ENCODE data around the gene SORBS2. TPM values are rescaled to one million over a fixed set of nuclear protein-coding genes. Genes with fewer than 3 reads are reported as not detected.

The SORBS2 gene
- total RNA-seq, 4 donors from 2014 or later, result 92.7 to 234 (median 122) TPM

DNA sequence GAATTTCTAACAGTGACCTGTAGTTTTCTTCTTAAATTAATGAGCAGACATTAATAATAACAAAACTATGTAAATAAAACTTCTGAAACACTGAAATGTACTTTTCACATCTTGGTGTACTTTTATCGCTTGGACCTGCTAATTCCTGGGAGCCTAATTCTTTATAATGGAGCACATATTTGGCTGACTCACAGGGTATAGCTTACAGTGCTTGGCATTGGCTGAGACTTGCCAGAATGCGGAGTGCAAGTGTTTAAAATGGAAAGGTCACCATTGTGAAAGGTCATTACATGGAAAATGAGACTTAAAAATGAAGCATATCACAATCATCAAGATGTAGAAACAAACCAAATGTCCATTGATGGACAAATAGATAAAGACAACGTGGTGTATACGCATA lies 139.4 kb downstream of the SORBS2 start:
- Histone ChIP-seq H3K4me3 (no peak overlapping the region), H3K27me3 (no peaks in the 10 kb centered on the region), H3K9me3 (no peaks in the 10 kb centered on the region), H3K4me1 (no peaks in the 10 kb centered on the region), H3K27ac (peak overlapping the region in 3 of 4 donors; percentile 13 to 40 (median 19)), H3K36me3 (peaks cover 0 to 6% (median 0%) of the 10 kb centered on the region in 4 donors)
- no peak for DNase-seq
- intact Hi-C loops (cut with DNase I; ENCODE audit: low total_unique reads) (no loop called here), in situ Hi-C loops (cut with MboI; ENCODE audit: low pct_ligation_motif_present in 1 of 4, low pct_unique_long_range_greater_than_20kb in 1 of 4, low sequenced_read_pairs in 3 of 4) (no loop called here)
- 67 to 71% methylated on average over 4 of the region's 4 CpGs for WGBS, 2 donors (ENCODE audit: low coverage in 1 of 2)
- TF ChIP-seq, protein P1, sequence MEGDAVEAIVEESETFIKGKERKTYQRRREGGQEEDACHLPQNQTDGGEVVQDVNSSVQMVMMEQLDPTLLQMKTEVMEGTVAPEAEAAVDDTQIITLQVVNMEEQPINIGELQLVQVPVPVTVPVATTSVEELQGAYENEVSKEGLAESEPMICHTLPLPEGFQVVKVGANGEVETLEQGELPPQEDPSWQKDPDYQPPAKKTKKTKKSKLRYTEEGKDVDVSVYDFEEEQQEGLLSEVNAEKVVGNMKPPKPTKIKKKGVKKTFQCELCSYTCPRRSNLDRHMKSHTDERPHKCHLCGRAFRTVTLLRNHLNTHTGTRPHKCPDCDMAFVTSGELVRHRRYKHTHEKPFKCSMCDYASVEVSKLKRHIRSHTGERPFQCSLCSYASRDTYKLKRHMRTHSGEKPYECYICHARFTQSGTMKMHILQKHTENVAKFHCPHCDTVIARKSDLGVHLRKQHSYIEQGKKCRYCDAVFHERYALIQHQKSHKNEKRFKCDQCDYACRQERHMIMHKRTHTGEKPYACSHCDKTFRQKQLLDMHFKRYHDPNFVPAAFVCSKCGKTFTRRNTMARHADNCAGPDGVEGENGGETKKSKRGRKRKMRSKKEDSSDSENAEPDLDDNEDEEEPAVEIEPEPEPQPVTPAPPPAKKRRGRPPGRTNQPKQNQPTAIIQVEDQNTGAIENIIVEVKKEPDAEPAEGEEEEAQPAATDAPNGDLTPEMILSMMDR (IDR thresholded peaks at IDR 0.05), result no peak
- no peak for TF ChIP-seq POLR2AphosphoS5 (IDR thresholded peaks at IDR 0.05)
- TF ChIP-seq EP300 (IDR thresholded peaks at IDR 0.05; ENCODE audit: low read depth), result no peak
- no peak for TF ChIP-seq POLR2A (IDR thresholded peaks at IDR 0.05)

DNA sequence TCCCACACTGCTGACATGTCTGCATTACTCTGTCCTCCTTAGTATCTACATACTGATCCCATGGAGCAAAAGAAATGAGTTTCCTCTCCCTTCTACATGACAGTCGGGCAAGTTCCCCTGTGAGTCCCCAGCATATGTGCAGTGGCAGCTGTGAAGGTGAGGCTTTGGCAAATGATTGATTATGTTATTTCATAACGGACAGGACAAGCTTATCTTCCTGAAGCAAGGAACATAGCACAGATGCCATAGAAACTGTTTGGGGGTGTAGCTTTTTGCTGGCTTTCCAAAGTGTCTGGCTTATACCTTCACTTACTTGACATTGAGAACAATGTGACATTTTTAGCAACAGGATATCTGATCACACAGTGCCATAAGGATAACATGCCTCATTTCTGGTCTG lies 139.8 kb downstream of the SORBS2 start:
- peak overlapping the region in 3 of 4 donors; percentile 13 to 20 (median 19) for H3K27ac ChIP-seq
- in situ Hi-C loops (cut with MboI; ENCODE audit: low pct_ligation_motif_present in 1 of 4, low pct_unique_long_range_greater_than_20kb in 1 of 4, low sequenced_read_pairs in 3 of 4) (no loop called here), intact Hi-C loops (cut with DNase I; ENCODE audit: low total_unique reads) (no loop called here)
- no peaks in the 10 kb centered on the region for H3K9me3 ChIP-seq
- no peaks in the 10 kb centered on the region for H3K27me3 ChIP-seq
- WGBS, 2 donors (ENCODE audit: low coverage in 1 of 2), result 55 to 67% methylated on average over 2 of the region's 2 CpGs
- no peak overlapping the region for H3K4me3 ChIP-seq
- no peaks in the 10 kb centered on the region for H3K4me1 ChIP-seq
- TF ChIP-seq POLR2AphosphoS5 (IDR thresholded peaks at IDR 0.05) (no peak), POLR2A (IDR thresholded peaks at IDR 0.05) (no peak), EP300 (IDR thresholded peaks at IDR 0.05; ENCODE audit: low read depth) (no peak)
- TF ChIP-seq, protein P1 (IDR thresholded peaks at IDR 0.05), result no peak
- peaks cover 0 to 5% (median 0%) of the 10 kb centered on the region in 4 donors for H3K36me3 ChIP-seq
- DNase-seq, result no peak

DNA sequence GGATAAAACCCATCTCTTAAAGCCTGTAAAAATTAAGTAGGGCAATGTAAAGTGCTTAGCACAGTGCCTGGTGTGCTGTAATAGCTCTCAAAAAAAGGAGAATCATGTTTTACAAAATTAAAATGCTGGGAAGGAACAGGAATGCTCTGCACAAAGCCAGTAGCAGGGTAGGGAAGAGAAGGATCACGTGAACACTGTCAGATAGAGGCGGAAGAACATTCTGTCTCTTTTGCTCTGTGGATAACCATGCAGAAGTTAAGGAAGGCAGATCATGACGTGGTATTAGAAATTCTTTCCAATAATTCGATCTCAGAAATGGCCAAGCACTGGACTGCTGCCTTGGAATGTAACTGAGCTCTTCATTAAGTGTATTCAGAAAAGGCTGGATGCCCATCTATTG lies 140.5 kb downstream of the SORBS2 start:
- Histone ChIP-seq H3K36me3 (no peaks in the 10 kb centered on the region), H3K27me3 (no peaks in the 10 kb centered on the region), H3K27ac (peak overlapping the region in 1 of 4 donors; percentile 20), H3K4me3 (no peak overlapping the region), H3K9me3 (no peaks in the 10 kb centered on the region), H3K4me1 (no peaks in the 10 kb centered on the region)
- in situ Hi-C loops (cut with MboI; ENCODE audit: low pct_ligation_motif_present in 1 of 4, low pct_unique_long_range_greater_than_20kb in 1 of 4, low sequenced_read_pairs in 3 of 4), result no loop called here
- DNase-seq, result no peak
- WGBS, 2 donors (ENCODE audit: low coverage in 1 of 2), result 76 to 93% methylated on average over 4 of the region's 4 CpGs
- intact Hi-C loops (cut with DNase I; ENCODE audit: low total_unique reads), result no loop called here
- no peak for TF ChIP-seq POLR2A (IDR thresholded peaks at IDR 0.05)
- TF ChIP-seq, protein P1 (IDR thresholded peaks at IDR 0.05), result no peak
- TF ChIP-seq POLR2AphosphoS5 (IDR thresholded peaks at IDR 0.05), result no peak
- no peak for TF ChIP-seq EP300 (IDR thresholded peaks at IDR 0.05; ENCODE audit: low read depth)

DNA sequence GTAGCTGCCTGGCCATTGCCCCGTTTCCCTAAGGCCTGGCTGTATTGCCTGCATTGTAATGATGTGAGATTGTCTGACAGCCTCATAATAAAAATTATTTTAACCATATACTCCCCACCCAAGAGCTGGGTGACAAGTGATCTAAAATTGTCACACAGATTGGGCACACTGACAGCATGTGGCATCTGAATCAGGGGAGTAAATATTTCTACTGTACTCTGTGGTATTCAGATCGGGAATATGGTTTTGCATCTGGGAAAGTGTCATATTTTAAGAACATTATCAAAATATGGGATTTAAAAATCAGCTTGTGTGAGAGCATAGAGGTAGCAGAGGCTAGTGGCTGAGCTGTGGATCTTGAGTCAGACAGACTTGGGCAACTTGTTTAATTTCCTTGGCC lies 140.9 kb downstream of the SORBS2 start:
- no peak for TF ChIP-seq POLR2AphosphoS5 (IDR thresholded peaks at IDR 0.05)
- no peak for DNase-seq
- no peaks in the 10 kb centered on the region for H3K36me3 ChIP-seq
- H3K27ac ChIP-seq, result no peak overlapping the region
- no peak overlapping the region for H3K4me3 ChIP-seq
- WGBS, 2 donors (ENCODE audit: low coverage in 1 of 2), result 87 to 94% methylated on average over 2 of the region's 2 CpGs
- no peaks in the 10 kb centered on the region for H3K9me3 ChIP-seq
- in situ Hi-C loops (cut with MboI; ENCODE audit: low pct_ligation_motif_present in 1 of 4, low pct_unique_long_range_greater_than_20kb in 1 of 4, low sequenced_read_pairs in 3 of 4) (no loop called here), intact Hi-C loops (cut with DNase I; ENCODE audit: low total_unique reads) (no loop called here)
- no peaks in the 10 kb centered on the region for H3K4me1 ChIP-seq
- no peaks in the 10 kb centered on the region for H3K27me3 ChIP-seq

DNA sequence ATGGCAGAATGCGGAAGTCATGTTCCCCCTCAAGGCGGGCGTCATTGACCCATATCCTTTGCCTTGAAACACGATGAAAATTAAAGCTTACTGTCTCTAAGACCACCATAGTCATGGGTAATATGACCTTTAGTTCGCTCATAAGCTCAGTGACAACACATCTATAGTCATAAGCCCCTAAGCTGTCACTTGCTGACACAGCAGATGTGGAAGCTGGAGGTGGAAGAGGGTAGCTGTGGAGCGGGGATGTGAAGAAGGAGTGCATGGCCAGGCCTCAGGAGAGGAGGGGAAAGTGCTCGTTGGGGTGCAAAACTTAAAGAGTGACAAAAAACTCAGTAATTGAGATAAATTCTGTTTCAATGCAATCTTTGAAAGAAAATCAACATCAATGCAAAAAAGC lies 142.7 kb downstream of the SORBS2 start:
- in situ Hi-C loops (cut with MboI; ENCODE audit: low pct_ligation_motif_present in 1 of 4, low pct_unique_long_range_greater_than_20kb in 1 of 4, low sequenced_read_pairs in 3 of 4), result no loop called here
- no peak for DNase-seq
- H3K27me3 ChIP-seq, result no peaks in the 10 kb centered on the region
- H3K4me1 ChIP-seq, result no peaks in the 10 kb centered on the region
- H3K9me3 ChIP-seq, result no peaks in the 10 kb centered on the region
- no peaks in the 10 kb centered on the region for H3K36me3 ChIP-seq
- intact Hi-C loops (cut with DNase I; ENCODE audit: low total_unique reads), result no loop called here
- TF ChIP-seq EP300 (IDR thresholded peaks at IDR 0.05; ENCODE audit: low read depth) (no peak), POLR2A (IDR thresholded peaks at IDR 0.05) (no peak), POLR2AphosphoS5 (IDR thresholded peaks at IDR 0.05) (no peak)
- TF ChIP-seq, protein P1 (IDR thresholded peaks at IDR 0.05), result no peak
- no peak overlapping the region for H3K4me3 ChIP-seq
- no peak overlapping the region for H3K27ac ChIP-seq
- WGBS, 2 donors (ENCODE audit: low coverage in 1 of 2), result 87 to 88% methylated on average over 4 to 7 of the region's 7 CpGs

All from transverse colon (tissue), 4 donors.